Measurements from ENCODE around the gene UCP2. TPM values are rescaled to one million over a fixed set of nuclear protein-coding genes. Genes with fewer than 3 reads are reported as not detected.
A peak's percentile ranks its signal among the peaks of the same experiment; 100 is the strongest.

UCP2 gene
- total and polyA plus RNA-seq, 4 donors, result 44.7 to 207 (median 139) TPM

- H3K4me3 ChIP-seq, result no peak overlapping the region
- 46 to 60% methylated on average over 2 of the region's 2 CpGs for WGBS, 2 donors
- no peak overlapping the region for H3K27ac ChIP-seq (ENCODE audit: low read depth in 1 of 2, low read length in 1 of 2)
- peaks cover 0 to 6% (median 0%) of the 10 kb centered on the region in 5 donors for H3K4me1 ChIP-seq (ENCODE audit: control insufficient read depth in 5 of 5, insufficient read depth in 5 of 5, low read length in 5 of 5)
- H3K9ac ChIP-seq (ENCODE audit: insufficient read depth in 1 of 2, low read length in 2 of 2), result no peak overlapping the region
- DNase-seq (peak; percentile 61 to 86 (median 79)), ATAC-seq (ENCODE audit: insufficient read depth, low FRiP score) (no peak)
- no peaks in the 10 kb centered on the region for H3K27me3 ChIP-seq (ENCODE audit: control insufficient read depth in 3 of 3, insufficient read depth in 3 of 3, low read length in 2 of 3)
- H3K36me3 ChIP-seq (ENCODE audit: control insufficient read depth in 4 of 4, insufficient read depth in 4 of 4, low read length in 4 of 4), result peaks cover 0 to 11% (median 4%) of the 10 kb centered on the region in 4 donors
- H3K9me3 ChIP-seq (ENCODE audit: control insufficient read depth in 4 of 4, insufficient read depth in 3 of 4, low read length in 3 of 4), result peaks cover 0 to 2% (median 0%) of the 10 kb centered on the region in 4 donors
- no peak for TF ChIP-seq CTCF (IDR thresholded peaks at IDR 0.05; ENCODE audit: control extremely low read depth, extremely low read depth)
Measured at GRCh38 chr11:74024261-74025029, 41.8 kb upstream of the UCP2 start.

GRCh38 chr11:74023276-74023675, 40.6 kb upstream of the UCP2 start:
- peak overlapping the region in 1 of 2 donors; percentile 21 for H3K27ac ChIP-seq (ENCODE audit: low read depth in 1 of 2, low read length in 1 of 2)
- H3K9ac ChIP-seq (ENCODE audit: insufficient read depth in 1 of 2, low read length in 2 of 2), result no peak overlapping the region
- ATAC-seq (ENCODE audit: insufficient read depth, low FRiP score) (no peak), DNase-seq (no peak)
- H3K36me3 ChIP-seq (ENCODE audit: control insufficient read depth in 4 of 4, insufficient read depth in 4 of 4, low read length in 4 of 4), result peaks cover 0 to 11% (median 3%) of the 10 kb centered on the region in 4 donors
- no peak for TF ChIP-seq CTCF (IDR thresholded peaks at IDR 0.05; ENCODE audit: control extremely low read depth, extremely low read depth)
- no peak overlapping the region for H3K4me3 ChIP-seq
- H3K9me3 ChIP-seq (ENCODE audit: control insufficient read depth in 4 of 4, insufficient read depth in 3 of 4, low read length in 3 of 4), result peaks cover 0 to 1% (median 0%) of the 10 kb centered on the region in 4 donors
- peaks cover 4 to 13% (median 7%) of the 10 kb centered on the region in 5 donors for H3K4me1 ChIP-seq (ENCODE audit: control insufficient read depth in 5 of 5, insufficient read depth in 5 of 5, low read length in 5 of 5)
- H3K27me3 ChIP-seq (ENCODE audit: control insufficient read depth in 3 of 3, insufficient read depth in 3 of 3, low read length in 2 of 3), result no peaks in the 10 kb centered on the region

GRCh38 chr11:74022546-74022945, 39.9 kb upstream of the UCP2 start:
- Histone ChIP-seq H3K4me3 (no peak overlapping the region), H3K4me1 (ENCODE audit: control insufficient read depth in 5 of 5, insufficient read depth in 5 of 5, low read length in 5 of 5) (peaks cover 4 to 14% (median 7%) of the 10 kb centered on the region in 5 donors), H3K9ac (ENCODE audit: insufficient read depth in 1 of 2, low read length in 2 of 2) (no peak overlapping the region), H3K27me3 (ENCODE audit: control insufficient read depth in 3 of 3, insufficient read depth in 3 of 3, low read length in 2 of 3) (no peaks in the 10 kb centered on the region), H3K27ac (ENCODE audit: low read depth in 1 of 2, low read length in 1 of 2) (peak overlapping the region in 1 of 2 donors; percentile 21), H3K9me3 (ENCODE audit: control insufficient read depth in 4 of 4, insufficient read depth in 3 of 4, low read length in 3 of 4) (no peaks in the 10 kb centered on the region), H3K36me3 (ENCODE audit: control insufficient read depth in 4 of 4, insufficient read depth in 4 of 4, low read length in 4 of 4) (peaks cover 0 to 11% (median 0%) of the 10 kb centered on the region in 4 donors)
- ATAC-seq (ENCODE audit: insufficient read depth, low FRiP score) (no peak), DNase-seq (no peak)
- WGBS, 2 donors, result 68 to 80% methylated on average over 6 of the region's 6 CpGs
- no peak for TF ChIP-seq CTCF (IDR thresholded peaks at IDR 0.05; ENCODE audit: control extremely low read depth, extremely low read depth)
